Upper lobe of left lung (tissue), 6 donors: ENCODE data around the gene SRPRB. TPM values are rescaled to one million over a fixed set of nuclear protein-coding genes. Genes with fewer than 3 reads are reported as not detected.

ENCODE experiments used
- ATAC-seq, 2 donors: fragments of 200-7000 bp; cut with Tn5 transposase; one replicate each; pipeline ENCODE4 v1.9.1; 2022; ENCODE audit warnings: mild to moderate bottlenecking in 2 of 2, moderate library complexity in 2 of 2; ENCODE audit not compliant: low FRiP score in 2 of 2
- DNase-seq, 2 donors: peaks; one replicate each; pipeline ENCODE4 v3.0.0-alpha.2; 2019 to 2020
- H3K27ac ChIP-seq, 4 donors: fragments of 200-600 bp; sonication (generic); one replicate each; pipeline ENCODE4 v1.5.1; 2016 to 2019
- H3K27me3 ChIP-seq, 4 donors: fragments of 200-600 bp; sonication (generic); one replicate each; pipeline ENCODE4 v1.5.1; 2017 to 2019
- H3K36me3 ChIP-seq, 4 donors: fragments of 200-600 bp; sonication (generic); one replicate each; pipeline ENCODE4 v1.5.1; 2016 to 2019
- H3K4me1 ChIP-seq, 4 donors: fragments of 200-600 bp; sonication (generic); one replicate each; pipeline ENCODE4 v1.5.1; 2018 to 2019
- H3K4me3 ChIP-seq, 4 donors: fragments of 200-600 bp; sonication (generic); one replicate each; pipeline ENCODE4 v1.5.1; 2017 to 2019; ENCODE audit warnings: mild to moderate bottlenecking in 2 of 4, moderate library complexity in 1 of 4
- H3K9me3 ChIP-seq, 4 donors: fragments of 200-600 bp; sonication (generic); one replicate each; pipeline ENCODE4 v1.5.1; 2018 to 2019
- CTCF ChIP-seq, 6 experiments: fragments of 450-650 bp in 4 of 6; fragments of 200-600 bp in 2 of 6; sonication (generic) in 2 of 6; IDR thresholded peaks; one replicate each; pipeline ENCODE4 v1.5.1; 2016 to 2019; ENCODE audit warnings: antibody characterized with exemption in 6 of 6
- EP300 ChIP-seq, 4 donors: sonication (generic); formaldehyde crosslinking; IDR thresholded peaks; one replicate each; pipeline ENCODE4 v1.5.1; 2017; ENCODE audit warnings: antibody characterized with exemption in 4 of 4, control low read depth in 2 of 4
- POLR2A ChIP-seq, 4 donors: fragments of 450-650 bp; IDR thresholded peaks; one replicate each; pipeline ENCODE4 v1.5.1; 2016 to 2017; ENCODE audit warnings: antibody characterized with exemption in 4 of 4, mild to moderate bottlenecking in 2 of 4
- POLR2AphosphoS5 ChIP-seq, 2 donors: sonication (generic); formaldehyde crosslinking; IDR thresholded peaks; one replicate each; pipeline ENCODE4 v1.5.1; 2017; ENCODE audit warnings: antibody characterized with exemption in 2 of 2
- WGBS, 2 donors: methylation state at CpG; one replicate each; pipeline ENCODE4 v1.1.5; 2017 to 2018; 5-methylcytosine and 5-hydroxymethylcytosine counted together
- total RNA-seq, 6 donors: library from RNA; depleted of rRNA in 4 of 6; stranded (reverse); fragments of >200 nt in 4 of 6; gene quantifications; one replicate each; pipeline versions ENCODE4 v1.1.0 to v1.2.1, GENCODE V29; 2016 to 2021
- donor health status: DM: no; HTN: no; CAD: no; lungs with moderate emphysema.
- donor health status: DM: no; HTN: yes; CAD: no; lungs with severe emphysema.

The SRPRB gene
- total RNA-seq, 6 donors from 2014 or later = 7.3 to 73.8 (median 34.2) TPM

DNA sequence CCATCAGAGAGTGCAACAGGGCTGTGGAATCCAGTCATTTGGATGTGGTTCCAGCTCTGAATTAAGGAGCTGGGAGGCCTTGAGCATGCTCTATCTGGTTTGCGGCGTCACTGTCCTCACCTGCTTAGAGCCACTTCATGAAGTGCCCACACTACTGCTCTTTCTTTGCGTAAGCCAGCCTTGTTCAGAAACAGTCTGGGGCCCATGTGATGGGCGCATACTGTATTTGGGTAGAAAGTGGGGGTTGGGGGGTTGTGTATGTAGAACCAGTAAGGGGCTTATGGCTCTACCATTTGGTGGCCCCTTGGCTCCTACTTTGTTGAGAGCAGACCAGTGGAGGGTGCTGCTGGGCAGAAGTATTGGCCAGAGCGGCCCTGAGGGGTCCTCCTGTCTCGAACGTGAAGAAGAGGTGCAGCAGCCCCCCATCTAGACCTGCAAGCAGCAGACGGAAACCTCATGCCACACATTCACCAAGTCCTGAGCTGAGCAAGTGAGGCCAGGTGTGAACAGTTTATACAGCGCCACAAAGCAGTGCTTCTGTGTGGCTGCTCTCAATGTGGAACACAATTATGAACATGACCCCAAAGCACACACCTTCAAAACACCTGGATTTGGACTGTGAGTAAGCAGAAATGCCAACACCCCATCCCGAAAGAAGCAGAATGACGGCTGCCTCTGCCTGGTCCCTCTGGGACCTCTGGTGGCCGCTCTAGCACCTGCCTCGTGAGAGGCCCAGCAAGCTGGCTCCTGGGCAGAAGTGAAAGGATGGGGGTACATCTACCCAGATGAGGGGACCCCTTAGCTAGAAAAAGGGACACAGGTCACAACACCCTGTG, 26.6 kb downstream of the SRPRB start:
- H3K36me3 ChIP-seq = no peaks in the 10 kb centered on the region
- no peaks in the 10 kb centered on the region for H3K9me3 ChIP-seq
- H3K27me3 ChIP-seq = no peaks in the 10 kb centered on the region
- no peak overlapping the region for H3K27ac ChIP-seq
- 84 to 89% methylated on average over 5 to 13 of the region's 13 CpGs for WGBS, 2 donors
- TF ChIP-seq CTCF (IDR thresholded peaks at IDR 0.05) (no peak), EP300 (IDR thresholded peaks at IDR 0.05) (no peak), POLR2A (IDR thresholded peaks at IDR 0.05) (no peak), POLR2AphosphoS5 (IDR thresholded peaks at IDR 0.05) (no peak)
- no peaks in the 10 kb centered on the region for H3K4me1 ChIP-seq
- H3K4me3 ChIP-seq = no peak overlapping the region
- DNase-seq = no peak
- no peak for ATAC-seq

DNA sequence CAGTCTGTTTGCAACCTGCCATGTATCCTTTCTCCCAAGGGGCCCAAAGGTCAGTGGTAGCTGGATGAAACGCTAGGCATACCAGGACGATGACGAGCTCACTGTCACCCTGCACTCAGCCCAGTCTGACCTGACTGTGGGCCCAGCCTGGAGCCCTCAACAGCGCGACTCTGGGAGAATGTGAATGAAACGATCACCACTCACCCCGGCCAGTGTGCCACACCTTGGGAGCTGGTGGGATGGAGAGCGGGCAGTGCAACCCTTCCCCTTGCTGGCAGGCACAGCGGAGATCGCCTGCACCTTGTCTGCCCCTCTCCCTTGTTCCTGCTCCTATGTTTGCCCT, 27.2 kb downstream of the SRPRB start:
- H3K36me3 ChIP-seq = no peaks in the 10 kb centered on the region
- H3K4me1 ChIP-seq = no peaks in the 10 kb centered on the region
- no peaks in the 10 kb centered on the region for H3K9me3 ChIP-seq
- H3K27me3 ChIP-seq = no peaks in the 10 kb centered on the region
- H3K27ac ChIP-seq = no peak overlapping the region
- ATAC-seq (no peak), DNase-seq (no peak)
- TF ChIP-seq CTCF (IDR thresholded peaks at IDR 0.05) (no peak), POLR2A (IDR thresholded peaks at IDR 0.05) (no peak), POLR2AphosphoS5 (IDR thresholded peaks at IDR 0.05) (no peak), EP300 (IDR thresholded peaks at IDR 0.05) (no peak)
- WGBS, 2 donors = 90 to 92% methylated on average over 2 to 10 of the region's 10 CpGs
- H3K4me3 ChIP-seq = no peak overlapping the region

DNA sequence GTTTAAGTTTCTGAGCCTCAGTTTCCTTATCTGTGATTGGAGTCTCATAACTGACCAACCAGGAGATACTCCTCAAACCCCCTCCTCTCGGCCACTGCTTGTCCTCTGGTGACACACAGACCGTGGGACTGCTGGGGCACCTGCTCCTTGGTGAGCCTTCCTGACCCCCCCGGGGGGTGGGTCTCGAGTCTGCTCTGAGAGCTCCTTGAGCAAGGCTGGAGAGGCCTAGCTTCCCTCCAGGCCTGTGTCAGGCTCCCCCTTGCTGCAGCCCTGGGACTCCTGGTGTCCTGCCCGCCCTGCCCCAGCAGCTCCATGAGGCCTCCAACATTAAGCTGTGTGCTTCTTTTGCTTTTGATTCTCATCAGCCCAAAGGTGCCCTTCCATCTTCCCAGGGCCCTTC, 27.7 kb downstream of the SRPRB start:
- no peaks in the 10 kb centered on the region for H3K4me1 ChIP-seq
- no peak overlapping the region for H3K4me3 ChIP-seq
- 81 to 83% methylated on average over 2 to 5 of the region's 5 CpGs for WGBS, 2 donors
- no peaks in the 10 kb centered on the region for H3K27me3 ChIP-seq
- H3K36me3 ChIP-seq = no peaks in the 10 kb centered on the region
- H3K27ac ChIP-seq = no peak overlapping the region
- ATAC-seq (no peak), DNase-seq (no peak)
- no peaks in the 10 kb centered on the region for H3K9me3 ChIP-seq
- TF ChIP-seq EP300 (IDR thresholded peaks at IDR 0.05) = no peak
- TF ChIP-seq POLR2AphosphoS5 (IDR thresholded peaks at IDR 0.05) = no peak
- no peak for TF ChIP-seq POLR2A (IDR thresholded peaks at IDR 0.05)
- TF ChIP-seq CTCF (IDR thresholded peaks at IDR 0.05) = no peak

DNA sequence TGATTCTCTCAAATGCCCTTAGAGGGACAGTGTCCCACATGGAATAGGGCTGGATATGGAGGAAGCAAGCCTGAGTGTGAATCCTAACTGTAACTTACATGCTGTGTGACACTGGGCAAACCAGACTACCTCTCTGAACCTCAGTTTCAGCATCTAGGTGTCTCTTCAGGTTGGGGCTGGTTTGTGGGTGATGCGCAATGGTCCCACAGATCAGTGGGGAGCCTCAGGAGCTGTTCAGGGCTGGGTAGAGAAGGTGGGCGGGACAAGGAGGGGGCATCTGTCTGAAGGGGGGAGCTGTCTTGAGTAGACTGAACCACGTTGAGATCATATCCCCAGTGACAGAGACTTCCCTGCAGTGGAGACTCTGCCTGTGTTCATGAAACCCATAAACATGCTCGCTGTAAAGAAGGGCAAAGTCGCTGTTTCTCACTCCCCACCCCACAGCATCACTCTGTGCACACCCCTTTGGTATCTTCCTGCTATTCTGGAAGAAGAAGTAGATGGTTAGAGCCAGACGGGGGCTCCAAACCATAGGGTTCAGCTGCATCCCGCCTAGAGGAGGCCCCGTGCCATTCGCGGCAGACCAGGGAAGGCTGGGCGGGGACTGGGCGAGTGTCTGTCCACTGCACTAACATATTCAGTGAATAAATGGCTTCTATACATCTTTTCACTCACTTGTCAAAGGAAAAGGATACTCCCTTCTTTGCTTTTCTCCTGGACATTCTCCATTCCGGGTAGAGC, 28.4 kb downstream of the SRPRB start:
- TF ChIP-seq POLR2AphosphoS5 (IDR thresholded peaks at IDR 0.05) (no peak), POLR2A (IDR thresholded peaks at IDR 0.05) (no peak), CTCF (IDR thresholded peaks at IDR 0.05) (no peak), EP300 (IDR thresholded peaks at IDR 0.05) (no peak)
- H3K4me1 ChIP-seq = no peaks in the 10 kb centered on the region
- ATAC-seq (no peak), DNase-seq (no peak)
- 84 to 93% methylated on average over 12 to 13 of the region's 13 CpGs for WGBS, 2 donors
- no peaks in the 10 kb centered on the region for H3K27me3 ChIP-seq
- H3K27ac ChIP-seq = no peak overlapping the region
- H3K9me3 ChIP-seq = no peaks in the 10 kb centered on the region
- no peaks in the 10 kb centered on the region for H3K36me3 ChIP-seq
- no peak overlapping the region for H3K4me3 ChIP-seq
